Stomach (tissue), 9 donors: ENCODE results near the gene DOK6. TPM values are rescaled to one million over a fixed set of nuclear protein-coding genes. Genes with fewer than 3 reads are reported as not detected.

Experiments used
- DNase-seq, 2 donors: peaks; one replicate each; pipeline versions ENCODE4 v3.0.0 to v3.0.0-alpha.2; 2013 to 2019
- H3K27ac ChIP-seq, 5 donors: fragments of 200-600 bp in 4 of 5; sonication (generic) in 4 of 5; one replicate each; pipeline ENCODE4 v1.5.1; 2013 to 2019; ENCODE audit warnings: mild to moderate bottlenecking in 1 of 5, moderate library complexity in 1 of 5
- H3K27me3 ChIP-seq, 3 donors: fragments of 200-600 bp; sonication (generic); one replicate each; pipeline ENCODE4 v1.5.1; 2017 to 2019; ENCODE audit warnings: mixed run types in 1 of 3
- H3K36me3 ChIP-seq, 4 donors: fragments of 200-600 bp; sonication (generic); 1 replicate in 3 of 4; 2 replicates in 1 of 4; pipeline ENCODE4 v1.5.1; 2016 to 2019
- H3K4me1 ChIP-seq, 4 donors: fragments of 200-600 bp; sonication (generic); one replicate each; pipeline ENCODE4 v1.5.1; 2016 to 2019
- H3K4me3 ChIP-seq, 4 donors: fragments of 200-600 bp; sonication (generic) in 3 of 4; one replicate each; pipeline ENCODE4 v1.5.1; 2016 to 2019; ENCODE audit warnings: mild to moderate bottlenecking in 1 of 4
- H3K9me3 ChIP-seq, 4 donors: fragments of 200-600 bp; sonication (generic); one replicate each; pipeline ENCODE4 v1.5.1; 2016 to 2019
- EP300 ChIP-seq: sonication (generic); formaldehyde crosslinking; IDR thresholded peaks from one replicate; pipeline ENCODE4 v1.6.1; 2017; ENCODE audit warnings: antibody characterized with exemption
- POLR2A ChIP-seq, 4 donors: fragments of 450-650 bp; IDR thresholded peaks; one replicate each; pipeline ENCODE4 v1.6.1; 2016; ENCODE audit warnings: antibody characterized with exemption in 4 of 4, control low read depth in 2 of 4, mild to moderate bottlenecking in 1 of 4, moderate library complexity in 1 of 4
- POLR2AphosphoS5 ChIP-seq, 3 donors: sonication (generic); formaldehyde crosslinking; IDR thresholded peaks; one replicate each; pipeline ENCODE4 v1.6.1; 2016; ENCODE audit warnings: antibody characterized with exemption in 3 of 3
- WGBS, 5 donors: extraction: QIAGEN DNeasy Blood & Tissue Kit in 3 of 5; methylation state at CpG; one replicate each; pipeline versions ENCODE4 v1.1.5 to v1.1.7; 2013 to 2018; 5-methylcytosine and 5-hydroxymethylcytosine counted together
- intact Hi-C: fragments of 100-400 bp; cut with DNase I; formaldehyde crosslinking; loops from one replicate; pipeline ENCODE4 v1.15.1; 2023; ENCODE audit warnings: low total_unique reads
- polyA plus RNA-seq, 3 donors: library from polyadenylated mRNA; stranded (reverse); fragments of 200-250 nt; gene quantifications; one replicate each; pipeline ENCODE4 v1.2.3, GENCODE V29; 2013
- total RNA-seq, 5 donors: library from RNA; depleted of rRNA; stranded (reverse); fragments of >200 nt; gene quantifications; one replicate each; pipeline versions ENCODE4 v1.1.0 to v1.2.3, GENCODE V29; 2014 to 2016
- TF ChIP-seq, protein P1 (sequence below), 7 experiments: fragments of 450-650 bp in 4 of 7; fragments of 200-600 bp in 3 of 7; sonication (generic) in 3 of 7; IDR thresholded peaks; one replicate each; pipeline ENCODE4 v1.5.1; 2016 to 2019; ENCODE audit warnings: antibody characterized with exemption in 7 of 7, control low read depth in 2 of 7, mild to moderate bottlenecking in 1 of 7
- donor health status: healthy with polysubstance abuse.
- donor health status: Bipolar disorder and iron deficiency.
- donor health status: healthy.

The DOK6 gene
- total and polyA plus RNA-seq, 8 donors = 0.18 to 10.1 (median 1.7) TPM; not detected in 1

DNA sequence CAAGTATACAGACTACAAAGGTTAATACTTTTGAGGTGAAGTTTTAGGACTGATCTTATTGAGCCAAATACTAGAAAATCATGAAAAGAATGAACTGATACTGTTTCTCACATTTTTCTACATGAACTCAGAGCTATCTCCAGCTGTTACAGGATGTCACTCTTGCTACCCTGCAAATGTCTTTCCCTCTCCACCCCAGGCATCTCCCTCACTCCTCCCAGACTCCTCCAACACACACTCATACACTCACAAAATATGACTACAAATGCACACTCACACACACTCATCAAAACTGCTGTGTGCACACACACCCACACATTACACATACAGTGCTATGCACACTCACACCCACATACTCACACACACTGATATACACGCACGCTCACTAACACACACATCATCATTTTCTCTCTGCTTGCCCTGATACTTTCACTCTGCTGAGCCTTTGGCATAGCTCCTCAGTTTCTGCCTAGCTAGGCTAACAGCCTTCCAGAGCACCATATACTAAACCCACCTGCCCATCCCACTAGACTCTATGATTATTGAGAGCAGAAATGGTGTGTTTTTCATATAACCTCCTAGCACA is 273.7 kb downstream of the DOK6 start:
- TF ChIP-seq EP300 (no peak), POLR2AphosphoS5 (IDR thresholded peaks at IDR 0.05) (no peak), POLR2A (IDR thresholded peaks at IDR 0.05) (no peak)
- TF ChIP-seq, protein P1, sequence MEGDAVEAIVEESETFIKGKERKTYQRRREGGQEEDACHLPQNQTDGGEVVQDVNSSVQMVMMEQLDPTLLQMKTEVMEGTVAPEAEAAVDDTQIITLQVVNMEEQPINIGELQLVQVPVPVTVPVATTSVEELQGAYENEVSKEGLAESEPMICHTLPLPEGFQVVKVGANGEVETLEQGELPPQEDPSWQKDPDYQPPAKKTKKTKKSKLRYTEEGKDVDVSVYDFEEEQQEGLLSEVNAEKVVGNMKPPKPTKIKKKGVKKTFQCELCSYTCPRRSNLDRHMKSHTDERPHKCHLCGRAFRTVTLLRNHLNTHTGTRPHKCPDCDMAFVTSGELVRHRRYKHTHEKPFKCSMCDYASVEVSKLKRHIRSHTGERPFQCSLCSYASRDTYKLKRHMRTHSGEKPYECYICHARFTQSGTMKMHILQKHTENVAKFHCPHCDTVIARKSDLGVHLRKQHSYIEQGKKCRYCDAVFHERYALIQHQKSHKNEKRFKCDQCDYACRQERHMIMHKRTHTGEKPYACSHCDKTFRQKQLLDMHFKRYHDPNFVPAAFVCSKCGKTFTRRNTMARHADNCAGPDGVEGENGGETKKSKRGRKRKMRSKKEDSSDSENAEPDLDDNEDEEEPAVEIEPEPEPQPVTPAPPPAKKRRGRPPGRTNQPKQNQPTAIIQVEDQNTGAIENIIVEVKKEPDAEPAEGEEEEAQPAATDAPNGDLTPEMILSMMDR (IDR thresholded peaks at IDR 0.05) = no peak
- Histone ChIP-seq H3K27me3 (no peaks in the 10 kb centered on the region), H3K27ac (no peak overlapping the region), H3K9me3 (no peaks in the 10 kb centered on the region), H3K4me1 (no peaks in the 10 kb centered on the region), H3K36me3 (no peaks in the 10 kb centered on the region), H3K4me3 (no peak overlapping the region)
- no peak for DNase-seq
- 75 to 91% (median 86%) methylated on average over 2 of the region's 2 CpGs for WGBS, 5 donors
- intact Hi-C loops = no loop called here

DNA sequence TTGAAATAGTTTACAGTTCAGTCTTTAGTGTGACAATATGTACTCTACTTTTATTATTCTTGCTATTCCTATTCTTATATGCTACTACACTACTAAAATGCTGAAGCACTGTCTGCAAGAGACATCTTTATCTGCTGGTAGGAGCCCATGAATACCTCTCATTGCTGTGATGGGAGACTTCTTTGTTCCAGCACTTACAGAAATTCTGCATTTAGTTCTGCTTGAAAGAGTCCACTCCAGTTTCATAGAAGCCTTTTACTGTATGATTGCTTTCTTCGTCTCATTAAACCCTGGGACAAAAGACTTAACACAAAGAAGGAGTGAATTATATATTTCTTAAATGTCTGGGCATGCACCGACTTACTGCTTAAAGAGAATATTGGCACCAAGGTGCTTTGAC is 274.3 kb downstream of the DOK6 start:
- no peaks in the 10 kb centered on the region for H3K9me3 ChIP-seq
- no peaks in the 10 kb centered on the region for H3K27me3 ChIP-seq
- TF ChIP-seq POLR2AphosphoS5 (IDR thresholded peaks at IDR 0.05) = no peak
- TF ChIP-seq, protein P1 (IDR thresholded peaks at IDR 0.05) = no peak
- no peak for TF ChIP-seq POLR2A (IDR thresholded peaks at IDR 0.05)
- no peak for TF ChIP-seq EP300
- H3K4me1 ChIP-seq = no peaks in the 10 kb centered on the region
- H3K27ac ChIP-seq = no peak overlapping the region
- WGBS, 5 donors = 80 to 93% (median 89%) methylated on average over 2 of the region's 2 CpGs
- no peaks in the 10 kb centered on the region for H3K36me3 ChIP-seq
- intact Hi-C loops = no loop called here
- DNase-seq = no peak
- H3K4me3 ChIP-seq = no peak overlapping the region

DNA sequence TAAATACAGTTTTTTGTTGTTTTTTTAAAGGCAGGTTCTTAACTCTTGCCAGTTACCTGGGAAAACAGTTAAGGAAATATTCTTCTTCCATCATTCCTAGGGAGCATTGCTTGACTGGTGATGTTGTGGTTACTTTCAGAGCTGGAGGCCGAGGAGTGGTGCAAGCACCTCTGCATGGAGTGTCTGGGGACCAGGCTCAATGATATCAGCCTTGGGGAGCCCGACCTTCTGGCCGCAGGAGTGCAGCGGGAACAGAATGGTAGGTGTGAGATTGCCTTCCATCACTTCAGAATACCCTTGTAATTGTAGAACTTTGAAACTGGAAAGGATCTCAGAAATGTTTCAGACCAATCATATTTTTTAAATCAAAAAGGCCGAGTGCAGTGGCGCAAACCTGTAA is 276.9 kb downstream of the DOK6 start:
- TF ChIP-seq, protein P1 (IDR thresholded peaks at IDR 0.05) = no peak
- TF ChIP-seq POLR2A (IDR thresholded peaks at IDR 0.05) = no peak
- TF ChIP-seq EP300 = no peak
- TF ChIP-seq POLR2AphosphoS5 (IDR thresholded peaks at IDR 0.05) = no peak
- no peaks in the 10 kb centered on the region for H3K36me3 ChIP-seq
- DNase-seq = no peak
- intact Hi-C loops = no loop called here
- no peaks in the 10 kb centered on the region for H3K27me3 ChIP-seq
- no peaks in the 10 kb centered on the region for H3K9me3 ChIP-seq
- no peaks in the 10 kb centered on the region for H3K4me1 ChIP-seq
- H3K4me3 ChIP-seq = no peak overlapping the region
- no peak overlapping the region for H3K27ac ChIP-seq
- 81 to 93% (median 84%) methylated on average over 6 of the region's 6 CpGs for WGBS, 5 donors

DNA sequence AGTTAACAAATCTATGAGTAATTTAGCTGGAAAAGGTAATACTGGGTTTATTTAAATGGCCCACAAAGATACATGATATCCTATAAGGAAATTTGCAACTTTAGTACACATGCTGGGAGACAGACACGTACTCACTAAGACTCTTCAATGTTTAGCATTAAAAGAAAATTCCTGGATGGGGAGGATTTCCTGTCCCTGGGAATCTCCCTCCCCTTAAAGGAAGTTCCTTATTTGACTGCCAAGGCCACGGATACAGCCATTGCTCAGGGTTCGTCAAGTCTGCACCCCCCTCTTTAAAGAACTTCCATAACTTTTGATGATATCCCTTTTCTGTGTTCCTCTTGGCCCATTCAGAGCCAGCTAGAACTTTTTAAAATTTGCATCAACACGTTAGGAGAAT is 279.4 kb downstream of the DOK6 start:
- Histone ChIP-seq H3K4me3 (no peak overlapping the region), H3K4me1 (no peaks in the 10 kb centered on the region), H3K27me3 (no peaks in the 10 kb centered on the region), H3K36me3 (no peaks in the 10 kb centered on the region), H3K9me3 (no peaks in the 10 kb centered on the region), H3K27ac (no peak overlapping the region)
- DNase-seq = no peak
- TF ChIP-seq POLR2AphosphoS5 (IDR thresholded peaks at IDR 0.05) = no peak
- intact Hi-C loops = no loop called here
- 59 to 70% (median 66%) methylated on average over 4 of the region's 4 CpGs for WGBS, 5 donors

DNA sequence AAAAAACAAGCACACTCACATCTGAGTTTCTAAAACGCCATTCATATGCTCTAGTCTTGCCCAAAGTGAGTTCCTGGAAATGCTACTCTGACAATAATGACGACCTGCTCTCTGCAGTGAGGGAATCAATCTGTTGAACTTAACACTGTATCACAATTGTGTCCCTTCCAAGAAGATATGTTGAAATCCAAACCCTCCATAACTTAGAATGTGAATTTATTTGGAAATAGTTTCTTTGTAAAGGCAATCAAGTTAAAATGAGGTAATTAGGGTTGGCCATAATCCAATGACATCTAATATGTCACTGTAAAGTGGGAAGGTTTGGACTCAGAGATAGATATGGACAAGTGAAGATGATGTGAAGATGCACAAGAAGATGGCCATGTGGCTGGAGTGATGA is 282.5 kb downstream of the DOK6 start:
- DNase-seq = no peak
- Histone ChIP-seq H3K4me3 (no peak overlapping the region), H3K27me3 (no peaks in the 10 kb centered on the region), H3K27ac (no peak overlapping the region), H3K36me3 (no peaks in the 10 kb centered on the region), H3K4me1 (no peaks in the 10 kb centered on the region), H3K9me3 (no peaks in the 10 kb centered on the region)
- intact Hi-C loops = no loop called here
- TF ChIP-seq, protein P1 (IDR thresholded peaks at IDR 0.05) = no peak
- no peak for TF ChIP-seq POLR2AphosphoS5 (IDR thresholded peaks at IDR 0.05)
- 59 to 70% (median 68%) methylated on average over 2 of the region's 2 CpGs for WGBS, 5 donors
